ENCODE data around the gene B3GAT3. TPM values are rescaled to one million over a fixed set of nuclear protein-coding genes. Genes with fewer than 3 reads are reported as not detected.

Gene B3GAT3
- total and polyA plus RNA-seq, 10 of the 15 experiments (the other 5 are each of a cell fraction or from before 2014, with no cell fraction given), result 0.31 to 52.7 (median 29.8) TPM

DNA sequence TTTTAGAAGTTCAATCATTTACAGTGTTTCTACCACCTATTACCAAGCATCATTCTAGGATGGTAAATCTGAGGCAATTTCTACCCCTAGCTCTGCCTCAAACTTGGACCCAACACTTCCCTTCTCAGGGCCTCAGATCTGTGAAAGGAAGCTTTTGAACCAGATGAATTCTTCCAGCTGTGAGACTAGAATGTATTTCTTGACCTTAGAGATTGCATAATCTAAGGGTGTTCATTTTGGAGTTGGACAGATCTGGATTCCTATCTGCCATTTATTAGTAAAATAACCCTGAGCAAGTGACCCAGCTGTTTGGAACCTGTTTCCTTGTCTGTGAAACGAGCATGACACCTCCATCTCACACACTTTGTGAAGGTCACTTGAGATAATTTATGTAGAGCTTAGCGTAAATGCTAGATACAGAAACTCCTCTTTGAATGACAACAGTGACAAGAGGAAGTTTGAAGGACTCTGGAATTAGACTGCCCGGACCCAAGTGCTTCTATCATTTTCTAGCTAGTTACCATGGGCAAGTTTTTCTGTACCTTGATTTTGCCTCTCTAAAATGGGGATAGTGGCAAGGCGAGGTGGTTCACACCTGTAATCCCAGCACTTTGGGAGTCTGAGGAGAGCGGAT is 35.1 kb upstream of the B3GAT3 start:
- H3K9me3 ChIP-seq (replicated peaks; ENCODE audit: control insufficient read depth, insufficient read depth, low read length), result no peaks in the 10 kb centered on the region
- ChIA-PET CTCF (interaction anchor here (0.9 to 1.2 kb wide), 5 partner anchors 17 to 192 kb away, joined by 3 to 6 read pairs (median 3); partner anchors contain the start of gene B3GAT3), RAD21 (ENCODE audit: unreplicated experiment) (interaction anchor here (0.7 to 1.2 kb wide), 4 partner anchors 11 to 106 kb away, joined by 3 to 5 read pairs (median 4); no protein-coding TSS in a partner anchor), POLR2A (interaction anchor here (1.3 to 14.6 kb wide), 4 partner anchors 11 to 65 kb away, joined by 4 to 295 read pairs (median 10); partner anchors contain the start of genes C11orf98, CSKMT, GANAB and LBHD1), SMC1A (ENCODE audit: uncharacterized antibody, unreplicated experiment) (interaction anchor here (0.5 to 5.0 kb wide), 5 partner anchors 8 to 232 kb away, joined by 3 to 41 read pairs (median 4); partner anchors contain the start of genes C11orf98 and CSKMT)
- H3K4me2 ChIP-seq (ENCODE audit: control insufficient read depth, insufficient read depth), result no peak overlapping the region
- H3K27me3 ChIP-seq (replicated peaks in 1 of 2; ENCODE audit: control insufficient read depth in 2 of 2, insufficient read depth in 2 of 2, low read length in 1 of 2), result no peaks in the 10 kb centered on the region
- in situ Hi-C loops (cut with MboI), result no loop called here
- TF ChIP-seq CBFB (IDR thresholded peaks at IDR 0.05; ENCODE audit: low read depth) (no peak), ZNF274 (IDR thresholded peaks at IDR 0.05; ENCODE audit: insufficient read depth, insufficient read length) (no peak), ZSCAN29 (IDR thresholded peaks at IDR 0.05) (no peak), NR2F1 (conservative IDR thresholded peaks at IDR 0.05) (no peak), RELA (IDR thresholded peaks at IDR 0.05; ENCODE audit: borderline replicate concordance, partially characterized antibody) (no peak), SP1 (IDR thresholded peaks at IDR 0.05; ENCODE audit: low read depth, low read length) (no peak), SREBF2 (IDR thresholded peaks at IDR 0.05; ENCODE audit: low read length) (no peak), FOXK2 (IDR thresholded peaks at IDR 0.05) (no peak)
- TF ChIP-seq, protein P1, sequence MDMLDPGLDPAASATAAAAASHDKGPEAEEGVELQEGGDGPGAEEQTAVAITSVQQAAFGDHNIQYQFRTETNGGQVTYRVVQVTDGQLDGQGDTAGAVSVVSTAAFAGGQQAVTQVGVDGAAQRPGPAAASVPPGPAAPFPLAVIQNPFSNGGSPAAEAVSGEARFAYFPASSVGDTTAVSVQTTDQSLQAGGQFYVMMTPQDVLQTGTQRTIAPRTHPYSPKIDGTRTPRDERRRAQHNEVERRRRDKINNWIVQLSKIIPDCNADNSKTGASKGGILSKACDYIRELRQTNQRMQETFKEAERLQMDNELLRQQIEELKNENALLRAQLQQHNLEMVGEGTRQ (IDR thresholded peaks at IDR 0.05; ENCODE audit: borderline replicate concordance, low read depth, low read length), result no peak
- FAIRE-seq (no peak), DNase-seq (ENCODE audit: low read depth, low spot score) (no peak), ATAC-seq (no peak)
- intact Hi-C loops (cut with micrococcal nuclease; ENCODE audit: unreplicated experiment), result no loop called here
- 60% methylated on average over 5 of the region's 5 CpGs for WGBS (ENCODE audit: insufficient coverage, insufficient replicate concordance, low lambda C conversion rate, missing lambda C conversion rate)
- no TSS peak for BruUV-seq (replicated peaks)
- no peaks in the 10 kb centered on the region for H4K20me1 ChIP-seq (ENCODE audit: control insufficient read depth, insufficient read depth)
- H3K4me1 ChIP-seq (ENCODE audit: control insufficient read depth, insufficient read depth, low read length), result peaks cover 6% of the 10 kb centered on the region
- no peaks in the 10 kb centered on the region; a peak in 1 of 4 replicates for H3K36me3 ChIP-seq (ENCODE audit: control insufficient read depth in 2 of 2, insufficient read depth in 2 of 2, low read length in 1 of 2)
- H3K4me3 ChIP-seq, result no peak overlapping the region
- H3K27ac ChIP-seq (ENCODE audit: control insufficient read depth, insufficient read depth), result no peak overlapping the region
- H2AFZ ChIP-seq (ENCODE audit: control insufficient read depth, low read depth, low read length), result no peak overlapping the region
- H3K9ac ChIP-seq (ENCODE audit: control insufficient read depth, insufficient read depth, low read length), result no peak overlapping the region
- peaks cover 13% of the 10 kb centered on the region for H3K79me2 ChIP-seq (ENCODE audit: control insufficient read depth, insufficient read depth, low read length)
